Measurements from ENCODE around the gene PRR5L. TPM values are rescaled to one million over a fixed set of nuclear protein-coding genes. Genes with fewer than 3 reads are reported as not detected.
A peak's percentile ranks its signal among the peaks of the same experiment; 100 is the strongest.

Gene PRR5L
- total RNA-seq, 1 donor = 57.0 TPM

- no peak overlapping the region for H3K4me3 ChIP-seq (ENCODE audit: low read depth, low read length)
- no peak for TF ChIP-seq CTCF (IDR thresholded peaks at IDR 0.05; ENCODE audit: insufficient read depth, low read depth, low read length)
- DNase-seq (ENCODE audit: low read depth) = peak; percentile 85
Measured at GRCh38 chr11:36452236-36452940, 156.3 kb downstream of the PRR5L start.

- no peak overlapping the region for H3K4me3 ChIP-seq (ENCODE audit: low read depth, low read length)
- TF ChIP-seq CTCF (IDR thresholded peaks at IDR 0.05; ENCODE audit: insufficient read depth, low read depth, low read length) = no peak
- peak; percentile 34 for DNase-seq (ENCODE audit: low read depth)
Measured at GRCh38 chr11:36452961-36453360, 156.9 kb downstream of the PRR5L start.

- TF ChIP-seq CTCF (IDR thresholded peaks at IDR 0.05; ENCODE audit: insufficient read depth, low read depth, low read length) = no peak
- H3K4me3 ChIP-seq (ENCODE audit: low read depth, low read length) = no peak overlapping the region
- no peak for DNase-seq (ENCODE audit: low read depth)
Measured at GRCh38 chr11:36453678-36454077, 157.6 kb downstream of the PRR5L start.

- no peak for DNase-seq (ENCODE audit: low read depth)
- TF ChIP-seq CTCF (IDR thresholded peaks at IDR 0.05; ENCODE audit: insufficient read depth, low read depth, low read length) = no peak
- H3K4me3 ChIP-seq (ENCODE audit: low read depth, low read length) = no peak overlapping the region
Measured at GRCh38 chr11:36454551-36454940, 158.5 kb downstream of the PRR5L start.

- H3K4me3 ChIP-seq (ENCODE audit: low read depth, low read length) = no peak overlapping the region
Measured at GRCh38 chr11:36454941-36455631, 159.0 kb downstream of the PRR5L start.

GRCh38 chr11:36455658-36456111 is 159.6 kb downstream of the PRR5L start:
- peak; percentile 17 for TF ChIP-seq CTCF (IDR thresholded peaks at IDR 0.05; ENCODE audit: insufficient read depth, low read depth, low read length)
- DNase-seq (ENCODE audit: low read depth) = peak; percentile 100
- H3K4me3 ChIP-seq (ENCODE audit: low read depth, low read length) = no peak overlapping the region

More at GRCh38 chr11:36454941-36455631, 159.0 kb downstream of the PRR5L start:
- TF ChIP-seq CTCF (IDR thresholded peaks at IDR 0.05; ENCODE audit: insufficient read depth, low read depth, low read length) = no peak
- DNase-seq (ENCODE audit: low read depth) = peak; percentile 45

All from fibroblast of villous mesenchyme (primary cell).